CD4-positive, CD25-positive, alpha-beta regulatory T cell (primary cell): ENCODE measurements around the gene UGT1A6. TPM values are rescaled to one million over a fixed set of nuclear protein-coding genes. Genes with fewer than 3 reads are reported as not detected.
"Not testable (repeated sequence)": the region's sequence is repeated elsewhere in the genome, so short reads cannot be mapped to it uniquely, and the experiment has no call there.

ENCODE experiments used
- ATAC-seq, 2 donors: fragments of 150-1000 bp; cut with Tn5 transposase; one replicate each; pipeline ENCODE4 v1.10.0; 2021; ENCODE audit warnings: low read depth in 2 of 2, moderate number of reproducible peaks in 2 of 2, moderate library complexity in 1 of 2
- DNase-seq, 3 donors: peaks; one replicate each; pipeline versions ENCODE4 v3.0.0 to v3.0.0-alpha.2; 2012 to 2022; ENCODE audit warnings: mixed read lengths in 1 of 3
- H3K27ac ChIP-seq: one replicate; pipeline ENCODE4 v1.7.0; 2013; ENCODE audit warnings: mild to moderate bottlenecking, low read length; ENCODE audit not compliant: insufficient read depth, poor library complexity, severe bottlenecking
- H3K27me3 ChIP-seq: one replicate; pipeline ENCODE4 v1.7.0; 2013; ENCODE audit warnings: low read length; ENCODE audit not compliant: control insufficient read depth, insufficient read depth
- H3K36me3 ChIP-seq: one replicate; pipeline ENCODE4 v1.7.0; 2013; ENCODE audit warnings: mild to moderate bottlenecking, low read length, moderate library complexity; ENCODE audit not compliant: control insufficient read depth, insufficient read depth
- H3K4me1 ChIP-seq: 2 replicates; pipeline ENCODE4 v1.7.0; 2013; ENCODE audit warnings: mild to moderate bottlenecking, low read length; ENCODE audit not compliant: insufficient read depth, control insufficient read depth, poor library complexity, severe bottlenecking
- H3K4me3 ChIP-seq: one replicate; pipeline ENCODE4 v1.7.0; 2013; ENCODE audit warnings: low read depth, mild to moderate bottlenecking, low read length, moderate library complexity
- H3K9me3 ChIP-seq, 2 experiments: 1 replicate in 1 of 2; 2 replicates in 1 of 2; pipeline ENCODE4 v1.7.0; 2013; ENCODE audit warnings: low read length in 2 of 2, mild to moderate bottlenecking in 1 of 2, moderate library complexity in 1 of 2; ENCODE audit not compliant: control insufficient read depth in 2 of 2
- H3K27ac Mint-ChIP-seq, 3 donors: one replicate each; pipeline ENCODE4 v1.8.0; 2020 to 2022; ENCODE audit warnings: mild to moderate bottlenecking in 3 of 3, mixed read lengths in 3 of 3, moderate library complexity in 2 of 3
- H3K27me3 Mint-ChIP-seq: one replicate; pipeline ENCODE4 v1.8.0; 2022; ENCODE audit warnings: mild to moderate bottlenecking, mixed read lengths
- H3K36me3 Mint-ChIP-seq: one replicate; pipeline ENCODE4 v1.8.0; 2020; ENCODE audit warnings: mixed read lengths
- H3K4me1 Mint-ChIP-seq, 4 donors: one replicate each; pipeline ENCODE4 v1.8.0; 2020 to 2022; ENCODE audit warnings: mixed read lengths in 4 of 4, mild to moderate bottlenecking in 1 of 4
- H3K4me3 Mint-ChIP-seq, 4 donors: one replicate each; pipeline ENCODE4 v1.8.0; 2020 to 2022; ENCODE audit warnings: mild to moderate bottlenecking in 4 of 4, mixed read lengths in 4 of 4, moderate library complexity in 3 of 4
- H3K9me3 Mint-ChIP-seq, 7 donors: one replicate each; pipeline ENCODE4 v1.8.0; 2020 to 2022; ENCODE audit warnings: mixed read lengths in 7 of 7, mild to moderate bottlenecking in 3 of 7, moderate library complexity in 2 of 7
- polyA plus RNA-seq, 4 donors: library from polyadenylated mRNA; unstranded; fragments of 300-500 nt; fragmentation: Illumina TruSeq; gene quantifications; one replicate each; pipeline ENCODE4 v1.2.3, GENCODE V29; 2021
- total RNA-seq: library from RNA; stranded (reverse); gene quantifications from one replicate; pipeline ENCODE4 v1.2.3, GENCODE V29; 2022

Gene UGT1A6
- total and polyA plus RNA-seq, 5 donors from 2014 or later: not detected

- ATAC-seq, H3K4me1 Mint-ChIP-seq, H3K27ac Mint-ChIP-seq, H3K4me3 Mint-ChIP-seq, H3K27ac ChIP-seq, H3K9me3 ChIP-seq, H3K4me1 ChIP-seq, H3K27me3 Mint-ChIP-seq, H3K36me3 ChIP-seq, DNase-seq, H3K27me3 ChIP-seq, H3K36me3 Mint-ChIP-seq, H3K4me3 ChIP-seq: not testable (repeated sequence)
- H3K9me3 Mint-ChIP-seq: peaks cover 0 to 19% (median 3%) of the 10 kb centered on the region in 7 donors
Measured at GRCh38 chr2:233750689-233751088, 58.0 kb downstream of the UGT1A6 start.

GRCh38 chr2:233751212-233752009 is 58.7 kb downstream of the UGT1A6 start:
- H3K27ac ChIP-seq, H3K4me1 Mint-ChIP-seq, H3K4me3 ChIP-seq, DNase-seq, H3K9me3 ChIP-seq, H3K4me1 ChIP-seq, H3K27me3 ChIP-seq, H3K4me3 Mint-ChIP-seq, H3K36me3 ChIP-seq, H3K36me3 Mint-ChIP-seq, ATAC-seq, H3K27ac Mint-ChIP-seq, H3K27me3 Mint-ChIP-seq: not testable (repeated sequence)
- peaks cover 0 to 19% (median 3%) of the 10 kb centered on the region in 7 donors for H3K9me3 Mint-ChIP-seq

GRCh38 chr2:233754872-233755611 is 62.4 kb downstream of the UGT1A6 start:
- peaks cover 4% of the 10 kb centered on the region in 2 experiments for H3K9me3 ChIP-seq
- Mint-ChIP-seq H3K36me3 (no peaks in the 10 kb centered on the region), H3K4me1 (no peaks in the 10 kb centered on the region), H3K27ac (no peak overlapping the region), H3K4me3 (no peak overlapping the region), H3K27me3 (peaks cover 8% of the 10 kb centered on the region), H3K9me3 (peaks cover 0 to 15% (median 2%) of the 10 kb centered on the region in 7 donors)
- H3K4me3 ChIP-seq: no peak overlapping the region
- no peak for DNase-seq
- no peak for ATAC-seq
- no peaks in the 10 kb centered on the region for H3K4me1 ChIP-seq
- no peaks in the 10 kb centered on the region for H3K27me3 ChIP-seq
- no peaks in the 10 kb centered on the region for H3K36me3 ChIP-seq
- H3K27ac ChIP-seq: no peak overlapping the region

- Mint-ChIP-seq H3K27me3 (peaks cover 8% of the 10 kb centered on the region), H3K9me3 (peaks cover 0 to 5% (median 2%) of the 10 kb centered on the region in 7 donors), H3K4me1 (no peaks in the 10 kb centered on the region), H3K36me3 (no peaks in the 10 kb centered on the region), H3K27ac (no peak overlapping the region), H3K4me3 (no peak overlapping the region)
- H3K36me3 ChIP-seq: no peaks in the 10 kb centered on the region
- ATAC-seq (no peak), DNase-seq (no peak)
- H3K9me3 ChIP-seq: peaks cover 0 to under 1% of the 10 kb centered on the region in 2 experiments
- H3K27me3 ChIP-seq: no peaks in the 10 kb centered on the region
- no peak overlapping the region for H3K4me3 ChIP-seq
- H3K4me1 ChIP-seq: no peaks in the 10 kb centered on the region
- H3K27ac ChIP-seq: no peak overlapping the region
Measured at GRCh38 chr2:233756429-233757081, 63.9 kb downstream of the UGT1A6 start.

- DNase-seq: no peak
- H3K36me3 Mint-ChIP-seq: no peaks in the 10 kb centered on the region
- no peak overlapping the region for H3K4me3 Mint-ChIP-seq
- H3K27ac Mint-ChIP-seq: no peak overlapping the region
- Histone ChIP-seq H3K4me1 (no peaks in the 10 kb centered on the region), H3K27ac (no peak overlapping the region), H3K9me3 (no peaks in the 10 kb centered on the region), H3K4me3 (no peak overlapping the region), H3K36me3 (no peaks in the 10 kb centered on the region), H3K27me3 (peaks cover 3% of the 10 kb centered on the region)
- no peak for ATAC-seq
- H3K9me3 Mint-ChIP-seq: peaks cover 0 to 2% (median 0%) of the 10 kb centered on the region in 7 donors
- peaks cover 9% of the 10 kb centered on the region for H3K27me3 Mint-ChIP-seq
- H3K4me1 Mint-ChIP-seq: no peaks in the 10 kb centered on the region
Measured at GRCh38 chr2:233758141-233758540, 65.5 kb downstream of the UGT1A6 start.

- ATAC-seq: no peak
- H3K27me3 ChIP-seq: peaks cover 4% of the 10 kb centered on the region
- no peaks in the 10 kb centered on the region for H3K36me3 ChIP-seq
- no peak overlapping the region for H3K27ac ChIP-seq
- Mint-ChIP-seq H3K4me3 (no peak overlapping the region), H3K27ac (no peak overlapping the region), H3K27me3 (peaks cover 16% of the 10 kb centered on the region), H3K4me1 (no peaks in the 10 kb centered on the region), H3K9me3 (peaks cover 0 to 2% (median 0%) of the 10 kb centered on the region in 7 donors), H3K36me3 (no peaks in the 10 kb centered on the region)
- no peak overlapping the region for H3K4me3 ChIP-seq
- no peaks in the 10 kb centered on the region for H3K9me3 ChIP-seq
- no peaks in the 10 kb centered on the region for H3K4me1 ChIP-seq
- DNase-seq: no peak
Measured at GRCh38 chr2:233758849-233759248, 66.2 kb downstream of the UGT1A6 start.

- peaks cover 20% of the 10 kb centered on the region for H3K27me3 Mint-ChIP-seq
- DNase-seq (no peak), ATAC-seq (no peak)
- no peaks in the 10 kb centered on the region for H3K36me3 ChIP-seq
- H3K4me3 ChIP-seq: no peak within 1 kb of the TSS
- peaks cover 11% of the 10 kb centered on the region for H3K27me3 ChIP-seq
- H3K4me1 Mint-ChIP-seq: no peaks in the 10 kb centered on the region
- H3K4me3 Mint-ChIP-seq: no peak within 1 kb of the TSS
- H3K27ac ChIP-seq: no peak within 1 kb of the TSS
- peaks cover 0 to 2% (median 0%) of the 10 kb centered on the region in 7 donors for H3K9me3 Mint-ChIP-seq
- H3K27ac Mint-ChIP-seq: no peak within 1 kb of the TSS
- H3K36me3 Mint-ChIP-seq: no peaks in the 10 kb centered on the region
- H3K4me1 ChIP-seq: no peaks in the 10 kb centered on the region
- no peaks in the 10 kb centered on the region for H3K9me3 ChIP-seq
Measured at GRCh38 chr2:233760043-233760442, 67.4 kb downstream of the UGT1A6 start, which contains the start of gene UGT1A1. Gene UGT1A1 (plus strand): TSS chr2:233760270. CDS start chr2:233760288, 18 bp downstream.
